HEK293T (cell line): Measurements from ENCODE around the gene DLG2.

Experiments
- CTCF ChIA-PET: fragments of 350-600 bp; formaldehyde crosslinking; extraction: SDS; loops from one replicate; lab custom pipeline; 2021; ENCODE audit warnings: antibody characterized with exemption, inconsistent platforms; lab: Yijun Ruan, JAX
- POLR2A ChIA-PET: fragments of 350-600 bp; formaldehyde crosslinking; extraction: SDS; loops from one replicate; lab custom pipeline; 2020; ENCODE audit warnings: antibody characterized with exemption, inconsistent platforms; lab: Yijun Ruan, JAX
- DNase-seq: peaks from one replicate; pipeline ENCODE4 v3.0.0; 2012; ENCODE audit warnings: mixed read lengths; ENCODE audit errors: extremely low spot score
- ARNT ChIP-seq: fragments of 450-650 bp; IDR thresholded peaks from 2 replicates; pipeline ENCODE4 v1.6.1; 2017; ENCODE audit warnings: mild to moderate bottlenecking
- BHLHE40 ChIP-seq: fragments of 450-650 bp; IDR thresholded peaks from 2 replicates; pipeline ENCODE4 v1.6.1; 2016; ENCODE audit warnings: mild to moderate bottlenecking, moderate library complexity, borderline replicate concordance
- CTBP1 ChIP-seq: fragments of 450-650 bp; IDR thresholded peaks from 2 replicates; pipeline ENCODE4 v1.6.1; 2016; ENCODE audit warnings: borderline replicate concordance
- ELF4 ChIP-seq: fragments of 450-650 bp; IDR thresholded peaks from 2 replicates; pipeline ENCODE4 v1.6.1; 2017; ENCODE audit warnings: antibody characterized with exemption
- FOXA1 ChIP-seq: fragments of 450-650 bp; IDR thresholded peaks from 2 replicates; pipeline ENCODE4 v1.6.1; 2016; ENCODE audit warnings: mild to moderate bottlenecking
- FOXK2 ChIP-seq: fragments of 450-650 bp; IDR thresholded peaks from 2 replicates; pipeline ENCODE4 v1.6.1; 2016; ENCODE audit warnings: mild to moderate bottlenecking
- FOXM1 ChIP-seq: fragments of 450-650 bp; IDR thresholded peaks from 2 replicates; pipeline ENCODE4 v1.6.1; 2017; ENCODE audit warnings: mild to moderate bottlenecking, borderline replicate concordance
- HDGF ChIP-seq: fragments of 450-650 bp; IDR thresholded peaks from 2 replicates; pipeline ENCODE4 v1.6.1; 2017; ENCODE audit warnings: antibody characterized with exemption, borderline replicate concordance
- L3MBTL2 ChIP-seq: fragments of 450-650 bp; conservative IDR thresholded peaks from 2 replicates; pipeline ENCODE4 v1.6.1; 2016; ENCODE audit warnings: mild to moderate bottlenecking
- LEF1 ChIP-seq: fragments of 450-650 bp; IDR thresholded peaks from 2 replicates; pipeline ENCODE4 v1.6.1; 2017; ENCODE audit warnings: mild to moderate bottlenecking, borderline replicate concordance
- NFRKB ChIP-seq: fragments of 450-650 bp; IDR thresholded peaks from 2 replicates; pipeline ENCODE4 v1.6.1; 2016; ENCODE audit warnings: mild to moderate bottlenecking, moderate library complexity
- PKNOX1 ChIP-seq: fragments of 450-650 bp; IDR thresholded peaks from 2 replicates; pipeline ENCODE4 v1.6.1; 2016
- SP1 ChIP-seq: fragments of 450-650 bp; IDR thresholded peaks from 2 replicates; pipeline ENCODE4 v1.6.1; 2017
- SUZ12 ChIP-seq: fragments of 450-650 bp; IDR thresholded peaks from 2 replicates; pipeline ENCODE4 v1.6.1; 2016; ENCODE audit warnings: mild to moderate bottlenecking
- TARDBP ChIP-seq: fragments of 450-650 bp; IDR thresholded peaks from 2 replicates; pipeline ENCODE4 v1.6.1; 2016
- ZNF384 ChIP-seq: fragments of 450-650 bp; IDR thresholded peaks from 2 replicates; pipeline ENCODE4 v1.6.1; 2016

Gene DLG2

DNA sequence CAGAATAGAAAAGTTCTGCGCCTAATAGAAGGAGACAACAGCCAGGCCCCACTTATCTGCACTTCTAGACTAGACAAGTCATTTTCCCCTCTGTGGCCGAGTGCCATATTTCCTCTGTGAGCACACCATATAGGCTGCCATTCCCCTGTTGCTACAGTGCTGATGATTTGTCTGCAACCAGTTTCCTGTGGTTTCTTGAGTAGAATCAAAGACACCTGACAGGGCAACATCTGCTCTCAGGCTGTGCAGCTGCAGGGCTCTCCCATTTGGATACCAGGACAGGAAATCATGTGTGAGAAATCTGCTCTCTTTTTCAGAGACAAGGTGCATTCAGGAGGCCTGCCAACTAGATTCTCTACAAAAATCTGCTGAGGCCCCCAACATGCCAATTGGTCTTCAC is 879.3 kb downstream of the DLG2 start:
- ChIA-PET CTCF (no interaction called here), POLR2A (no interaction called here)
- TF ChIP-seq ARNT (no peak), FOXM1 (no peak), NFRKB (no peak), CTBP1 (no peak), SP1 (no peak), ZNF384 (no peak), PKNOX1 (no peak), HDGF (no peak), LEF1 (no peak), BHLHE40 (no peak), SUZ12 (no peak), ELF4 (no peak), L3MBTL2 (no peak), FOXA1 (no peak)
- DNase-seq, result no peak

GRCh38 chr11:84740050-84740449 is 887.1 kb downstream of the DLG2 start:
- CTCF ChIA-PET, result no interaction called here
- POLR2A ChIA-PET, result no interaction called here

GRCh38 chr11:84724256-84724655 is 902.9 kb downstream of the DLG2 start:
- DNase-seq, result no peak
- TF ChIP-seq FOXM1 (no peak), HDGF (no peak), L3MBTL2 (no peak), SP1 (no peak), FOXK2 (no peak), LEF1 (no peak), FOXA1 (no peak), CTBP1 (no peak), ZNF384 (no peak), ARNT (no peak), BHLHE40 (no peak)
- ChIA-PET POLR2A (no interaction called here), CTCF (interaction anchor here (0.8 kb wide), 1 partner anchor 187 kb away, joined by 3 read pairs; no protein-coding TSS in a partner anchor)

More at GRCh38 chr11:84740050-84740449, 887.1 kb downstream of the DLG2 start:
- no peak for TF ChIP-seq TARDBP
- no peak for TF ChIP-seq LEF1
- TF ChIP-seq SUZ12, result no peak
- no peak for TF ChIP-seq ELF4
- no peak for TF ChIP-seq ZNF384
- no peak for TF ChIP-seq SP1
- TF ChIP-seq BHLHE40, result no peak
- no peak for TF ChIP-seq L3MBTL2
- no peak for TF ChIP-seq HDGF
- TF ChIP-seq FOXA1, result no peak
- no peak for TF ChIP-seq ARNT
- TF ChIP-seq FOXM1, result no peak
- TF ChIP-seq FOXK2, result no peak
- no peak for TF ChIP-seq CTBP1
- no peak for TF ChIP-seq PKNOX1
- no peak for TF ChIP-seq NFRKB
- no peak for DNase-seq

- TF ChIP-seq SP1 (no peak), TARDBP (no peak), ZNF384 (no peak), CTBP1 (no peak), PKNOX1 (no peak), FOXM1 (no peak), FOXK2 (no peak), SUZ12 (no peak), NFRKB (no peak), HDGF (no peak), ARNT (no peak), L3MBTL2 (no peak), FOXA1 (no peak), ELF4 (no peak), BHLHE40 (no peak), LEF1 (no peak)
- ChIA-PET CTCF (interaction anchor here (0.8 kb wide), 1 partner anchor 868 kb away, joined by 3 read pairs; no protein-coding TSS in a partner anchor), POLR2A (no interaction called here)
- DNase-seq, result no peak
Observed at GRCh38 chr11:84722583-84723108, 904.5 kb downstream of the DLG2 start.

GRCh38 chr11:84721561-84721961 is 905.6 kb downstream of the DLG2 start:
- no peak for DNase-seq
- TF ChIP-seq FOXK2 (no peak), ARNT (no peak), SP1 (no peak), FOXA1 (no peak), ELF4 (no peak), ZNF384 (no peak), HDGF (no peak), SUZ12 (no peak), BHLHE40 (no peak), CTBP1 (no peak)
- POLR2A ChIA-PET, result no interaction called here
- CTCF ChIA-PET, result no interaction called here
